Loucy (cell line): Measurements from ENCODE around the gene RNU7-1.
A peak's percentile ranks its signal among the peaks of the same experiment; 100 is the strongest.

Experiments
- H2AFZ ChIP-seq: fragments of 200-600 bp; sonication (generic); 2 replicates; pipeline ENCODE4 v1.6.0; 2016; ENCODE audit warnings: antibody characterized with exemption, mild to moderate bottlenecking, low read length, moderate library complexity
- H3F3A ChIP-seq: fragments of 200-600 bp; 2 replicates; pipeline ENCODE4 v1.6.0; 2016; ENCODE audit warnings: antibody characterized with exemption, low read depth, mild to moderate bottlenecking
- H3K27me3 ChIP-seq: fragments of 200-600 bp; sonication (generic); 2 replicates; pipeline ENCODE4 v1.6.1; 2014; ENCODE audit warnings: low read length, mild to moderate bottlenecking; ENCODE audit not compliant: insufficient read depth, poor library complexity, severe bottlenecking
- H3K36me3 ChIP-seq: fragments of 200-600 bp; sonication (generic); 2 replicates; pipeline ENCODE4 v1.6.1; 2016; ENCODE audit warnings: low read length; ENCODE audit not compliant: insufficient read depth
- H3K4me1 ChIP-seq: fragments of 200-600 bp; sonication (generic); 2 replicates; pipeline ENCODE4 v1.5.1; 2014; ENCODE audit warnings: low read length, mild to moderate bottlenecking; ENCODE audit not compliant: insufficient read depth, poor library complexity, severe bottlenecking
- H3K4me2 ChIP-seq: fragments of 200-600 bp; sonication (generic); 2 replicates; pipeline ENCODE4 v1.6.0; 2014; ENCODE audit warnings: antibody characterized with exemption, low read length, low read depth, mild to moderate bottlenecking; ENCODE audit not compliant: poor library complexity, severe bottlenecking
- H3K4me3 ChIP-seq: fragments of 200-600 bp; sonication (generic); 2 replicates; pipeline ENCODE4 v1.5.1; 2014; ENCODE audit warnings: low read length, mild to moderate bottlenecking, mixed read lengths; ENCODE audit not compliant: poor library complexity, severe bottlenecking
- H3K79me2 ChIP-seq: fragments of 200-600 bp; sonication (generic); 2 replicates; pipeline ENCODE4 v1.6.1; 2014; ENCODE audit warnings: low read length; ENCODE audit not compliant: insufficient read depth
- H3K9ac ChIP-seq: fragments of 200-600 bp; sonication (generic); 2 replicates; pipeline ENCODE4 v1.6.0; 2014; ENCODE audit warnings: mild to moderate bottlenecking, low read depth, low read length, moderate library complexity; ENCODE audit not compliant: poor library complexity, severe bottlenecking
- H3K9me2 ChIP-seq: fragments of 200-600 bp; sonication (generic); replicated peaks from 2 replicates; pipeline ENCODE4 v1.6.1; 2016; ENCODE audit warnings: low read depth, low read length, mixed read lengths
- H3K9me3 ChIP-seq: fragments of 200-600 bp; sonication (generic); 2 replicates; pipeline ENCODE4 v1.6.1; 2014; ENCODE audit warnings: mild to moderate bottlenecking, antibody characterized with exemption, low read length, low read depth; ENCODE audit not compliant: insufficient read depth
- H4K20me1 ChIP-seq: fragments of 200-600 bp; sonication (generic); 2 replicates; pipeline ENCODE4 v1.6.0; 2014; ENCODE audit warnings: antibody characterized with exemption, low read length, mild to moderate bottlenecking; ENCODE audit not compliant: insufficient read depth, poor library complexity, severe bottlenecking
- EZH2phosphoT487 ChIP-seq: fragments of 200-600 bp; IDR thresholded peaks from 2 replicates; pipeline ENCODE4 v1.6.1; 2018; ENCODE audit warnings: antibody characterized with exemption, mild to moderate bottlenecking, moderate library complexity, borderline replicate concordance
- TF ChIP-seq, protein P1 (sequence below): fragments of 200-600 bp; sonication (generic); conservative IDR thresholded peaks from 2 replicates; pipeline ENCODE4 v1.5.1; 2014; ENCODE audit warnings: mild to moderate bottlenecking, antibody characterized with exemption, low read length

Gene RNU7-1

DNA sequence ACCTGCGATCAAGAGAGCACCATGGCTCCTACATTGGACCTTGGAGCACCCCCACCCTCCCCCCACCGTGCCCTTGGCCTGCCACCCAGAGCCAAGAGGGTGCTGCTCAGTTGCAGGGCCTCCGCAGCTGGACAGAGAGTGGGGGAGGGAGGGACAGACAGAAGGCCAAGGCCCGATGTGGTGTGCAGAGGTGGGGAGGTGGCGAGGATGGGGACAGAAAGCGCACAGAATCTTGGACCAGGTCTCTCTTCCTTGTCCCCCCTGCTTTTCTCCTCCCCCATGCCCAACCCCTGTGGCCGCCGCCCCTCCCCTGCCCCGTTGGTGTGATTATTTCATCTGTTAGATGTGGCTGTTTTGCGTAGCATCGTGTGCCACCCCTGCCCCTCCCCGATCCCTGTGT, 1.8 kb upstream of the RNU7-1 start:
- Histone ChIP-seq H3K4me1 (peaks cover 39% of the 10 kb centered on the region), H3K4me3 (no peak overlapping the region), H3K9me3 (no peaks in the 10 kb centered on the region), H3F3A (peaks cover 12% of the 10 kb centered on the region), H3K9ac (no peak overlapping the region), H3K4me2 (no peak overlapping the region), H3K79me2 (peaks cover 30% of the 10 kb centered on the region), H4K20me1 (peaks cover 10% of the 10 kb centered on the region), H2AFZ (no peak overlapping the region), H3K9me2 (no peaks in the 10 kb centered on the region), H3K27me3 (no peaks in the 10 kb centered on the region), H3K36me3 (no peaks in the 10 kb centered on the region)
- TF ChIP-seq, protein P1, sequence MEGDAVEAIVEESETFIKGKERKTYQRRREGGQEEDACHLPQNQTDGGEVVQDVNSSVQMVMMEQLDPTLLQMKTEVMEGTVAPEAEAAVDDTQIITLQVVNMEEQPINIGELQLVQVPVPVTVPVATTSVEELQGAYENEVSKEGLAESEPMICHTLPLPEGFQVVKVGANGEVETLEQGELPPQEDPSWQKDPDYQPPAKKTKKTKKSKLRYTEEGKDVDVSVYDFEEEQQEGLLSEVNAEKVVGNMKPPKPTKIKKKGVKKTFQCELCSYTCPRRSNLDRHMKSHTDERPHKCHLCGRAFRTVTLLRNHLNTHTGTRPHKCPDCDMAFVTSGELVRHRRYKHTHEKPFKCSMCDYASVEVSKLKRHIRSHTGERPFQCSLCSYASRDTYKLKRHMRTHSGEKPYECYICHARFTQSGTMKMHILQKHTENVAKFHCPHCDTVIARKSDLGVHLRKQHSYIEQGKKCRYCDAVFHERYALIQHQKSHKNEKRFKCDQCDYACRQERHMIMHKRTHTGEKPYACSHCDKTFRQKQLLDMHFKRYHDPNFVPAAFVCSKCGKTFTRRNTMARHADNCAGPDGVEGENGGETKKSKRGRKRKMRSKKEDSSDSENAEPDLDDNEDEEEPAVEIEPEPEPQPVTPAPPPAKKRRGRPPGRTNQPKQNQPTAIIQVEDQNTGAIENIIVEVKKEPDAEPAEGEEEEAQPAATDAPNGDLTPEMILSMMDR: no peak
- no peak for TF ChIP-seq EZH2phosphoT487

DNA sequence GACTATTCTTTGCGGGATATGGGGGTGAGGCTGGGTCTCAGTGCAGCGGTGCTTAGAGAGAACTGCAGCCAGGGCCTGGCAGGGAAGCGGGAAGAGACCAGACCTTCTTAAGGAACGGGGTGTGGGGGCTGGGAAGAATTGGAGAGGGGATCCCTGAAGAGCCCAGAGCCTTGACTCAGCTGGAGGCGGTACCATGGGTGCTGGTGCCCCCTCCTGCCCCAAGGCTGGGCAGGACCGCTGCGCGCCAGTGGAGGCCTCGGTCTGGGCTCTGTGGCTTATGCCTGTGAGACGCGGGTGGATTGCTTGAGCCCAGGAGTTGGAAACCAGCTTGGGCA, 1.3 kb upstream of the RNU7-1 start:
- H2AFZ ChIP-seq: no peak overlapping the region
- no peaks in the 10 kb centered on the region for H3K27me3 ChIP-seq
- H3K9me3 ChIP-seq: no peaks in the 10 kb centered on the region
- no peak overlapping the region for H3K4me2 ChIP-seq
- H4K20me1 ChIP-seq: peaks cover 6% of the 10 kb centered on the region
- H3K36me3 ChIP-seq: no peaks in the 10 kb centered on the region
- H3K9ac ChIP-seq: peak overlapping the region; percentile 99
- peaks cover 34% of the 10 kb centered on the region for H3K4me1 ChIP-seq
- H3F3A ChIP-seq: peaks cover 12% of the 10 kb centered on the region
- H3K79me2 ChIP-seq: peaks cover 29% of the 10 kb centered on the region
- H3K4me3 ChIP-seq: no peak overlapping the region
- H3K9me2 ChIP-seq: no peaks in the 10 kb centered on the region
- TF ChIP-seq EZH2phosphoT487: no peak
- TF ChIP-seq, protein P1: no peak

GRCh38 chr12:6943389-6943721, 261 bp upstream of the RNU7-1 start:
- H3K4me1 ChIP-seq: peaks cover 32% of the 10 kb centered on the region
- peaks cover 25% of the 10 kb centered on the region for H3K79me2 ChIP-seq
- H3K4me3 ChIP-seq: peak overlapping the region; percentile 89
- peaks cover 12% of the 10 kb centered on the region for H3F3A ChIP-seq
- H2AFZ ChIP-seq: peak overlapping the region; percentile 44; the same call in 1 of the 2 replicates
- peaks cover 6% of the 10 kb centered on the region for H4K20me1 ChIP-seq
- H3K9me2 ChIP-seq: no peaks in the 10 kb centered on the region
- no peaks in the 10 kb centered on the region for H3K9me3 ChIP-seq
- no peak for TF ChIP-seq EZH2phosphoT487
- TF ChIP-seq, protein P1: no peak
- H3K27me3 ChIP-seq: no peaks in the 10 kb centered on the region
- H3K36me3 ChIP-seq: no peaks in the 10 kb centered on the region
- H3K9ac ChIP-seq: peak overlapping the region; percentile 99
- H3K4me2 ChIP-seq: peak overlapping the region; percentile 91
